HCT116 (cell line): ENCODE results near the gene NFXL1. TPM values are rescaled to one million over a fixed set of nuclear protein-coding genes. Genes with fewer than 3 reads are reported as not detected.

ENCODE experiments used
- ATAC-seq: fragments of 200-7000 bp; cut with Tn5 transposase; 2 replicates; pipeline ENCODE4 v1.9.1; 2020; ENCODE audit warnings: mild to moderate bottlenecking, moderate library complexity
- BruUV-seq: library from RNA; stranded (reverse); fragments of 400-500 nt; replicated peaks from 2 replicates; lab custom pipeline; 2021; lab: Mats Ljungman, UMichigan
- CTCF ChIA-PET: fragments of 300-600 bp; sonication (Branson Sonifier 250); formaldehyde crosslinking; loops from one replicate; lab custom pipeline; 2021; ENCODE audit warnings: antibody characterized with exemption; lab: Charles Lee
- POLR2A ChIA-PET: fragments of 300-600, 350-600 bp; sonication (Branson Sonifier 250); formaldehyde crosslinking; loops from one replicate; lab custom pipeline; 2021; ENCODE audit warnings: antibody characterized with exemption; lab: Charles Lee
- RAD21 ChIA-PET, 2 experiments: fragments of 300-600 bp; sonication (Branson Sonifier 250); formaldehyde crosslinking; loops; one replicate each; lab custom pipeline; 2023; ENCODE audit warnings: low total read pairs in 2 of 2; ENCODE audit not compliant: uncharacterized antibody in 2 of 2, unreplicated experiment in 2 of 2, low non-redundant PET in 1 of 2; lab: Charles Lee
- DNase-seq: peaks from one replicate; pipeline ENCODE4 v3.0.0-alpha.2; 2010; ENCODE audit warnings: low read depth, low spot score
- H2AFZ ChIP-seq: fragments of 200-600 bp; shearing (Covaris generic), sonication (generic); 2 replicates; pipeline ENCODE4 v1.6.1; 2017; ENCODE audit warnings: low read depth, mixed run types, mixed read lengths, antibody characterized with exemption, low read length; ENCODE audit not compliant: poor library complexity, severe bottlenecking
- H3K27ac ChIP-seq: 2 replicates; pipeline ENCODE4 v1.5.1; 2012; ENCODE audit warnings: low read depth, low read length
- H3K27me3 ChIP-seq: fragments of 200-600 bp; sonication (generic); 2 replicates; pipeline ENCODE4 v1.6.1; 2016; ENCODE audit warnings: mixed run types, low read length, mixed read lengths; ENCODE audit not compliant: insufficient read depth
- H3K36me3 ChIP-seq, 2 experiments: fragments of 200-500 bp in 1 of 2; fragments of 200-600 bp in 1 of 2; sonication (Bioruptor generic) in 1 of 2; sonication (generic) in 1 of 2; 2 replicates each; pipeline versions ENCODE4 v1.5.1 to v1.6.1; 2014 to 2016; ENCODE audit warnings: low read length in 2 of 2, inconsistent platforms in 1 of 2, mixed read lengths in 1 of 2, mixed run types in 1 of 2; ENCODE audit not compliant: insufficient read depth in 2 of 2, control insufficient read depth in 1 of 2
- H3K4me1 ChIP-seq, 2 experiments: fragments of 200-600 bp in 1 of 2; sonication (generic) in 1 of 2; 2 replicates each; pipeline versions ENCODE4 v1.5.1 to v1.6.1; 2012 to 2017; ENCODE audit warnings: low read length in 2 of 2, inconsistent platforms in 1 of 2, mild to moderate bottlenecking in 1 of 2, mixed read lengths in 1 of 2, mixed run types in 1 of 2, moderate library complexity in 1 of 2; ENCODE audit not compliant: insufficient read depth in 2 of 2, control insufficient read depth in 1 of 2
- H3K4me2 ChIP-seq: fragments of 200-600 bp; sonication (generic); 2 replicates; pipeline ENCODE4 v1.6.1; 2017; ENCODE audit warnings: mixed run types, low read length, mixed read lengths
- H3K4me3 ChIP-seq, 2 experiments: fragments of 200-600 bp in 1 of 2; sonication (generic) in 1 of 2; replicated peaks in 1 of 2; 2 replicates each; pipeline ENCODE4 v1.5.1; 2011 to 2016; ENCODE audit warnings: low read length in 2 of 2, control low read depth in 1 of 2, low read depth in 1 of 2, mild to moderate bottlenecking in 1 of 2, mixed read lengths in 1 of 2, mixed run types in 1 of 2
- H3K79me2 ChIP-seq: fragments of 200-600 bp; sonication (generic); 2 replicates; pipeline ENCODE4 v1.6.1; 2017; ENCODE audit warnings: mild to moderate bottlenecking, mixed run types, low read length, moderate library complexity, mixed read lengths; ENCODE audit not compliant: insufficient read depth
- H3K9ac ChIP-seq: fragments of 200-600 bp; sonication (generic); 2 replicates; pipeline ENCODE4 v1.6.1; 2016; ENCODE audit warnings: low read length, mixed read lengths
- H3K9me2 ChIP-seq: fragments of 200-600 bp; sonication (generic), shearing (Covaris generic); 2 replicates; pipeline ENCODE4 v1.6.1; 2017; ENCODE audit warnings: mixed run types, mild to moderate bottlenecking, moderate library complexity; ENCODE audit not compliant: insufficient read depth
- H3K9me3 ChIP-seq, 2 experiments: fragments of 200-500 bp in 1 of 2; fragments of 200-600 bp in 1 of 2; sonication (Bioruptor generic) in 1 of 2; sonication (generic) in 1 of 2; 2 replicates each; pipeline ENCODE4 v1.6.1; 2014 to 2017; ENCODE audit warnings: low read length in 2 of 2, mixed read lengths in 2 of 2, inconsistent platforms in 1 of 2, low read depth in 1 of 2, mild to moderate bottlenecking in 1 of 2, mixed run types in 1 of 2, moderate library complexity in 1 of 2; ENCODE audit not compliant: control insufficient read depth in 1 of 2, insufficient read depth in 1 of 2
- H4K20me1 ChIP-seq: fragments of 200-600 bp; sonication (generic), shearing (Covaris generic); 2 replicates; pipeline ENCODE4 v1.6.1; 2017; ENCODE audit warnings: mixed run types, mild to moderate bottlenecking, moderate library complexity; ENCODE audit not compliant: insufficient read depth
- CBX3 ChIP-seq: IDR thresholded peaks from 2 replicates; pipeline ENCODE4 v1.6.1; 2012; ENCODE audit warnings: low read depth
- CEBPB ChIP-seq: IDR thresholded peaks from 2 replicates; pipeline ENCODE4 v1.6.1; 2012; ENCODE audit warnings: low read depth
- CTCF ChIP-seq, 3 experiments: fragments of 200-600 bp in 1 of 3; sonication (generic) in 1 of 3; IDR thresholded peaks in 2 of 3; conservative IDR thresholded peaks in 1 of 3; 2 replicates each; pipeline ENCODE4 v1.5.1; 2012 to 2017; ENCODE audit warnings: low read depth in 2 of 3, low read length in 2 of 3, antibody characterized with exemption in 1 of 3, borderline replicate concordance in 1 of 3, control low read depth in 1 of 3, mild to moderate bottlenecking in 1 of 3, mixed read lengths in 1 of 3, mixed run types in 1 of 3, moderate library complexity in 1 of 3; ENCODE audit not compliant: insufficient read depth in 1 of 3
- EGR1 ChIP-seq: IDR thresholded peaks from 2 replicates; pipeline ENCODE4 v1.6.1; 2012; ENCODE audit warnings: low read depth
- ELF1 ChIP-seq: IDR thresholded peaks from 2 replicates; pipeline ENCODE4 v1.6.1; 2012; ENCODE audit warnings: low read depth, borderline replicate concordance
- EZH2 ChIP-seq: fragments of 200-600 bp; sonication (generic); IDR thresholded peaks from 2 replicates; pipeline ENCODE4 v1.6.1; 2017; ENCODE audit warnings: antibody characterized with exemption, mixed run types
- EZH2phosphoT487 ChIP-seq: fragments of 200-600 bp; IDR thresholded peaks from 2 replicates; pipeline ENCODE4 v1.6.1; 2018; ENCODE audit warnings: antibody characterized with exemption, borderline replicate concordance
- JUND ChIP-seq: IDR thresholded peaks from 2 replicates; pipeline ENCODE4 v1.6.1; 2012
- MAX ChIP-seq: IDR thresholded peaks from 2 replicates; pipeline ENCODE4 v1.6.1; 2012
- POLR2A ChIP-seq: IDR thresholded peaks from 2 replicates; pipeline ENCODE4 v1.7.0; 2011; ENCODE audit warnings: borderline replicate concordance; ENCODE audit not compliant: insufficient read depth, insufficient read length; ENCODE audit errors: extremely low read depth
- POLR2AphosphoS5 ChIP-seq: IDR thresholded peaks from 2 replicates; pipeline ENCODE4 v1.6.1; 2011; ENCODE audit warnings: mild to moderate bottlenecking, low read depth, low read length, moderate library complexity
- RAD21 ChIP-seq: IDR thresholded peaks from 2 replicates; pipeline ENCODE4 v1.6.1; 2012; ENCODE audit warnings: low read depth, mild to moderate bottlenecking
- SIN3A ChIP-seq: IDR thresholded peaks from 2 replicates; pipeline ENCODE4 v1.6.1; 2012; ENCODE audit warnings: low read depth
- SP1 ChIP-seq: IDR thresholded peaks from 2 replicates; pipeline ENCODE4 v1.6.1; 2012; ENCODE audit warnings: low read depth
- SRF ChIP-seq: IDR thresholded peaks from 2 replicates; pipeline ENCODE4 v1.6.1; 2012; ENCODE audit warnings: low read depth
- YY1 ChIP-seq: IDR thresholded peaks from 2 replicates; pipeline ENCODE4 v1.6.1; 2011; ENCODE audit warnings: low read length, low read depth, moderate library complexity, mild to moderate bottlenecking; ENCODE audit not compliant: insufficient replicate concordance; ENCODE audit errors: extremely low read depth
- ZNF274 ChIP-seq: fragments of 200-500 bp; sonication (Bioruptor generic); IDR thresholded peaks from 2 replicates; pipeline ENCODE4 v1.6.1; 2014; ENCODE audit warnings: mild to moderate bottlenecking, low read depth, low read length, inconsistent platforms
- intact Hi-C: fragments of 100-400 bp; cut with micrococcal nuclease; formaldehyde crosslinking; loops from 2 replicates; pipeline ENCODE4 v1.10.0; 2022
- total RNA-seq: library from RNA; stranded (reverse); gene quantifications from one replicate; pipeline ENCODE4 v1.2.1, GENCODE V29; 2021; ENCODE audit not compliant: unreplicated experiment
- TF ChIP-seq, protein P1 (sequence below): IDR thresholded peaks from 2 replicates; pipeline ENCODE4 v1.6.1; 2011; ENCODE audit warnings: mild to moderate bottlenecking, low read length, moderate library complexity; ENCODE audit not compliant: insufficient replicate concordance; ENCODE audit errors: extremely low read depth

Gene NFXL1
- total RNA-seq, 1 experiment from 2014 or later = 26.8 TPM

- Histone ChIP-seq H3K9me3 (no peaks in the 10 kb centered on the region), H3K27me3 (no peaks in the 10 kb centered on the region), H3K4me1 (no peaks in the 10 kb centered on the region)
- intact Hi-C loops = no loop called here
- TF ChIP-seq RAD21 (no peak), CBX3 (no peak), MAX (no peak), SRF (no peak), CEBPB (no peak), ELF1 (no peak), EGR1 (no peak), JUND (no peak), CTCF (IDR thresholded peaks at IDR 0.05 in 2 of 3, conservative IDR thresholded peaks at IDR 0.05 in 1 of 3; ENCODE audit: borderline replicate concordance in 1 of 3, insufficient read depth in 1 of 3, low read depth in 2 of 3, low read length in 2 of 3) (no peak), POLR2A (no peak), SIN3A (no peak), EZH2 (no peak), SP1 (no peak), POLR2AphosphoS5 (no peak), ZNF274 (no peak), YY1 (no peak), EZH2phosphoT487 (no peak)
- TF ChIP-seq, protein P1, sequence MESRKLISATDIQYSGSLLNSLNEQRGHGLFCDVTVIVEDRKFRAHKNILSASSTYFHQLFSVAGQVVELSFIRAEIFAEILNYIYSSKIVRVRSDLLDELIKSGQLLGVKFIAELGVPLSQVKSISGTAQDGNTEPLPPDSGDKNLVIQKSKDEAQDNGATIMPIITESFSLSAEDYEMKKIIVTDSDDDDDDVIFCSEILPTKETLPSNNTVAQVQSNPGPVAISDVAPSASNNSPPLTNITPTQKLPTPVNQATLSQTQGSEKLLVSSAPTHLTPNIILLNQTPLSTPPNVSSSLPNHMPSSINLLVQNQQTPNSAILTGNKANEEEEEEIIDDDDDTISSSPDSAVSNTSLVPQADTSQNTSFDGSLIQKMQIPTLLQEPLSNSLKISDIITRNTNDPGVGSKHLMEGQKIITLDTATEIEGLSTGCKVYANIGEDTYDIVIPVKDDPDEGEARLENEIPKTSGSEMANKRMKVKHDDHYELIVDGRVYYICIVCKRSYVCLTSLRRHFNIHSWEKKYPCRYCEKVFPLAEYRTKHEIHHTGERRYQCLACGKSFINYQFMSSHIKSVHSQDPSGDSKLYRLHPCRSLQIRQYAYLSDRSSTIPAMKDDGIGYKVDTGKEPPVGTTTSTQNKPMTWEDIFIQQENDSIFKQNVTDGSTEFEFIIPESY = no peak
- TF ChIP-seq, all 23 proteins: peak for 0
- Histone ChIP-seq H3K4me3 (no peak overlapping the region), H3K4me2 (no peak overlapping the region), H3K27ac (no peak overlapping the region), H3K36me3 (peaks cover 7 to 21% of the 10 kb centered on the region in 2 experiments; a peak in 2 of 4 replicates), H3K79me2 (no peaks in the 10 kb centered on the region), H3K9me2 (no peaks in the 10 kb centered on the region; the same call in 1 of the 2 replicates), H3K9ac (no peak overlapping the region), H2AFZ (no peak overlapping the region), H4K20me1 (no peaks in the 10 kb centered on the region)
- ATAC-seq = no peak
- RAD21 ChIA-PET = no interaction called here
- BruUV-seq = no TSS peak
- CTCF ChIA-PET = interaction anchor here (0.8 kb wide), 1 partner anchor 9 kb away, joined by 3 read pairs; no protein-coding TSS in a partner anchor
- POLR2A ChIA-PET = no interaction called here
- no peak for DNase-seq
These were observed 66.3 kb downstream of the NFXL1 start for GRCh38 chr4:47848041-47848440.
